Testis (tissue), 3 donors: ENCODE data around the gene DCBLD2. TPM values are rescaled to one million over a fixed set of nuclear protein-coding genes. Genes with fewer than 3 reads are reported as not detected.
A peak's percentile ranks its signal among the peaks of the same experiment; 100 is the strongest.

Experiments
- DNase-seq: peaks from one replicate; pipeline ENCODE4 v3.0.0-alpha.2; 2019
- H3K27ac ChIP-seq, 2 donors: fragments of 200-600 bp; sonication (generic); one replicate each; pipeline ENCODE4 v1.5.1; 2019
- H3K27me3 ChIP-seq: fragments of 200-600 bp; sonication (generic); one replicate; pipeline ENCODE4 v1.5.1; 2019
- H3K36me3 ChIP-seq: fragments of 200-600 bp; sonication (generic); one replicate; pipeline ENCODE4 v1.5.1; 2017; ENCODE audit warnings: low read depth; ENCODE audit errors: missing control alignments
- H3K4me1 ChIP-seq: fragments of 200-600 bp; sonication (generic); one replicate; pipeline ENCODE4 v1.5.1; 2019
- H3K4me3 ChIP-seq, 2 donors: fragments of 200-600 bp; sonication (generic); one replicate each; pipeline ENCODE4 v1.5.1; 2017 to 2019
- H3K9me3 ChIP-seq: fragments of 200-600 bp; sonication (generic); one replicate; pipeline ENCODE4 v1.5.1; 2017
- POLR2A ChIP-seq: fragments of 450-650 bp; IDR thresholded peaks from one replicate; pipeline ENCODE4 v1.6.1; 2017; ENCODE audit warnings: antibody characterized with exemption, mild to moderate bottlenecking, moderate library complexity
- WGBS, 2 donors: methylation state at CpG; one replicate each; pipeline ENCODE4 v1.1.5; 2018; 5-methylcytosine and 5-hydroxymethylcytosine counted together
- intact Hi-C: fragments of 100-400 bp; cut with DNase I; formaldehyde crosslinking; loops from one replicate; pipeline ENCODE4 v1.15.1; 2023; ENCODE audit warnings: low total_unique reads
- polyA plus RNA-seq: library from polyadenylated mRNA; stranded (reverse); fragments of 350-450 nt; fragmentation: Illumina TruSeq; extraction: RNeasy Lipid Tissue Mini Kit (QIAGEN cat#74804); gene quantifications from one replicate; pipeline ENCODE4 v1.2.3, GENCODE V29; 2014; ENCODE audit warnings: low read depth, low replicate concordance; ENCODE audit not compliant: insufficient read depth
- total RNA-seq, 2 donors: library from RNA; depleted of rRNA; stranded (reverse); fragments of >200 nt; gene quantifications; one replicate each; pipeline ENCODE4 v1.2.3, GENCODE V29; 2016
- TF ChIP-seq, protein P1 (sequence below), 3 experiments: fragments of 450-650 bp in 2 of 3; fragments of 200-600 bp in 1 of 3; sonication (generic) in 1 of 3; IDR thresholded peaks; one replicate each; pipeline ENCODE4 v1.5.1; 2016 to 2019; ENCODE audit warnings: antibody characterized with exemption in 3 of 3, mild to moderate bottlenecking in 2 of 3, moderate library complexity in 1 of 3

DCBLD2 gene
- total and polyA plus RNA-seq, 3 donors from 2014 or later = 48.5 to 211 (median 161) TPM

DNA sequence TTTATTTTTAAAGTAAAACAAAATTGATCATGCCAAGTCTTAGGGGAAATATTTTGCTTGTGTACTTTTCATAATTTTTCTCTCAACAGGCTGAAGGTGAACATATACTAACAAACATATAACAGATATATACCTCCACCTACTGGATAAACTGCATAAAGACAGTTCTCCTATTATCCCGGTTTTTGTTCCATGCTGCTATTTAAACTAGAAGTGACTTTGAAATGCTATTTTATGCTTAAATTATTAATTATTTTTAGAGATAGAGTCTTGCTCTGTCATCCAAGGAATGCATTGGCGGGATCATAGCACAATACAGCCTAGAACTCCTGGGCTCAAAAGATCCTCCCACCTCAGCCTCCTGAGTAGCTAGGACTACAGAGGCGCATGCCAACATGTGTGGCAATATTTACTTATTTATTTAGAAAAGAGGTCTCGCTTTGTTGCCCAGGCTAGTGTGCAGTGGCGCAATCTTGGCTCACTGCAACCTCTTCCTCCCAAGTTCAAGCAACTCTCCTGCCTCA, 88.6 kb downstream of the DCBLD2 start:
- TF ChIP-seq, protein P1, sequence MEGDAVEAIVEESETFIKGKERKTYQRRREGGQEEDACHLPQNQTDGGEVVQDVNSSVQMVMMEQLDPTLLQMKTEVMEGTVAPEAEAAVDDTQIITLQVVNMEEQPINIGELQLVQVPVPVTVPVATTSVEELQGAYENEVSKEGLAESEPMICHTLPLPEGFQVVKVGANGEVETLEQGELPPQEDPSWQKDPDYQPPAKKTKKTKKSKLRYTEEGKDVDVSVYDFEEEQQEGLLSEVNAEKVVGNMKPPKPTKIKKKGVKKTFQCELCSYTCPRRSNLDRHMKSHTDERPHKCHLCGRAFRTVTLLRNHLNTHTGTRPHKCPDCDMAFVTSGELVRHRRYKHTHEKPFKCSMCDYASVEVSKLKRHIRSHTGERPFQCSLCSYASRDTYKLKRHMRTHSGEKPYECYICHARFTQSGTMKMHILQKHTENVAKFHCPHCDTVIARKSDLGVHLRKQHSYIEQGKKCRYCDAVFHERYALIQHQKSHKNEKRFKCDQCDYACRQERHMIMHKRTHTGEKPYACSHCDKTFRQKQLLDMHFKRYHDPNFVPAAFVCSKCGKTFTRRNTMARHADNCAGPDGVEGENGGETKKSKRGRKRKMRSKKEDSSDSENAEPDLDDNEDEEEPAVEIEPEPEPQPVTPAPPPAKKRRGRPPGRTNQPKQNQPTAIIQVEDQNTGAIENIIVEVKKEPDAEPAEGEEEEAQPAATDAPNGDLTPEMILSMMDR (IDR thresholded peaks at IDR 0.05) = peak; percentile 32 to 65 (median 36)
- no peak for TF ChIP-seq POLR2A
- H3K9me3 ChIP-seq = no peaks in the 10 kb centered on the region
- DNase-seq = no peak
- 58 to 67% methylated on average over 4 to 5 of the region's 5 CpGs for WGBS, 2 donors
- H3K4me3 ChIP-seq = no peak overlapping the region
- H3K27me3 ChIP-seq = no peaks in the 10 kb centered on the region
- no peaks in the 10 kb centered on the region for H3K36me3 ChIP-seq
- no peaks in the 10 kb centered on the region for H3K4me1 ChIP-seq
- intact Hi-C loops = loop anchor here (10.0 kb wide), 2 partner anchors 218 to 882 kb away; partner anchors contain the start of gene CPOX
- H3K27ac ChIP-seq = no peak overlapping the region

DNA sequence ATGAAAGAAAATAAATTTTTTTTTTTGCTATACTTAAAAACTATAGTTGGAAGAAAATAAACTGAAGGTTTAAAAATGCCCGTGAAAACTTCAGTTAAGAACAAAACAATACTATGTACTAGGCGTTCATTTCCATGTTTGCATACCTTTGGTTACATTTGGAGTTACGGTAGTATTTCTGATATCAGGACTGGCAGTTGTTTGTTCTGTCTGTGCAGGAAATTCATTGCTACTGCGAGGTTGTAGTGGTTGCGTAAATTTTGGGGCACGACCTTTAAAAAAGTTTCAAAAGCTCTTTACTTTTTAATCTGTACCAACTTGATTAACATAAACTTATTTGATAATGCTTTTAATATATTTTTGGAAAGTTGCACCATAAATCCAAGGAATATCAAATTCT, 90.4 kb downstream of the DCBLD2 start:
- no peak overlapping the region for H3K4me3 ChIP-seq
- no peaks in the 10 kb centered on the region for H3K27me3 ChIP-seq
- H3K4me1 ChIP-seq = no peaks in the 10 kb centered on the region
- TF ChIP-seq, protein P1 (IDR thresholded peaks at IDR 0.05) = no peak
- TF ChIP-seq POLR2A = no peak
- no peak for DNase-seq
- 76 to 82% methylated on average over 6 of the region's 6 CpGs for WGBS, 2 donors
- H3K36me3 ChIP-seq = peaks cover 5% of the 10 kb centered on the region
- H3K27ac ChIP-seq = no peak overlapping the region
- intact Hi-C loops = loop anchor here (10.0 kb wide), 2 partner anchors 216 to 884 kb away; partner anchors contain the start of gene CPOX
- no peaks in the 10 kb centered on the region for H3K9me3 ChIP-seq

GRCh38 chr3:98809557-98809956, 91.9 kb downstream of the DCBLD2 start:
- H3K36me3 ChIP-seq = peaks cover 5% of the 10 kb centered on the region
- no peak overlapping the region for H3K4me3 ChIP-seq
- WGBS, 2 donors = 60 to 71% methylated on average over 3 of the region's 3 CpGs
- H3K27me3 ChIP-seq = no peaks in the 10 kb centered on the region
- intact Hi-C loops = no loop called here
- no peak for DNase-seq
- TF ChIP-seq POLR2A = no peak
- TF ChIP-seq, protein P1 (IDR thresholded peaks at IDR 0.05) = no peak
- no peaks in the 10 kb centered on the region for H3K4me1 ChIP-seq
- no peaks in the 10 kb centered on the region for H3K9me3 ChIP-seq
- no peak overlapping the region for H3K27ac ChIP-seq

- Histone ChIP-seq H3K36me3 (peaks cover 5% of the 10 kb centered on the region), H3K27me3 (no peaks in the 10 kb centered on the region), H3K4me1 (no peaks in the 10 kb centered on the region), H3K9me3 (no peaks in the 10 kb centered on the region), H3K4me3 (no peak overlapping the region), H3K27ac (no peak overlapping the region)
- TF ChIP-seq POLR2A = no peak
- TF ChIP-seq, protein P1 (IDR thresholded peaks at IDR 0.05) = no peak
- no peak for DNase-seq
- intact Hi-C loops = no loop called here
- WGBS, 2 donors = 91 to 97% methylated on average over 2 of the region's 2 CpGs
Observed at GRCh38 chr3:98808071-98808470, 93.4 kb downstream of the DCBLD2 start.

DNA sequence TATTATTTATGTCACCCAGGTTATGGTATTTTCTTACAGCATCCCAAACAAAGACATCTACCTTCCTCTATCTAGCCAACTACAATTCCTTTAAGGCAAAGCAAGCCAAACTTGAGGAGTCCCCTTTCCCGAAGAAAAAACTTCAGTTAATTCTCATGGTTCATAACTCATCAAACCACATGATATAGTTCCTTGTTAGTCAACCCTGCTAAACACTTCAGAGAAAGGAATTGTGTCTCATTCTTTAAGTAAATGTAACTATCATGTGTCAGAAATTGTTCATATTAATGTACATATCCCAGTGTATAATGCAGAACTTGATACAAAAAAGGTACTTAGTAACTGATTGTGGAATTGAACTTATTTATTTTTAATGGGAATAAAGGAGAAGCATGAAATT, 93.9 kb downstream of the DCBLD2 start:
- Histone ChIP-seq H3K9me3 (no peaks in the 10 kb centered on the region), H3K36me3 (peaks cover 5% of the 10 kb centered on the region), H3K4me1 (no peaks in the 10 kb centered on the region), H3K27me3 (no peaks in the 10 kb centered on the region), H3K27ac (no peak overlapping the region), H3K4me3 (no peak overlapping the region)
- WGBS, 2 donors = 86 to 92% methylated on average over 1 of the region's 1 CpG
- TF ChIP-seq, protein P1 (IDR thresholded peaks at IDR 0.05) = no peak
- no peak for TF ChIP-seq POLR2A
- DNase-seq = no peak
- intact Hi-C loops = no loop called here
